H9 (cell line): ENCODE data around the gene MFRP. TPM values are rescaled to one million over a fixed set of nuclear protein-coding genes. Genes with fewer than 3 reads are reported as not detected.

ENCODE experiments used
- DNase-seq: peaks from one replicate; pipeline ENCODE4 v3.0.0-alpha.2; 2017
- H2AFZ ChIP-seq: one replicate; pipeline ENCODE4 v1.6.1; 2013; ENCODE audit warnings: mild to moderate bottlenecking, low read length, control low read depth, moderate library complexity
- H2AK5ac ChIP-seq: 2 replicates; pipeline ENCODE4 v1.6.1; 2013; ENCODE audit warnings: low read length, control low read depth, mixed read lengths; ENCODE audit not compliant: insufficient read length
- H2BK120ac ChIP-seq: one replicate; pipeline ENCODE4 v1.6.1; 2013; ENCODE audit warnings: low read depth, mild to moderate bottlenecking, low read length, control low read depth, inconsistent platforms; ENCODE audit not compliant: poor library complexity, severe bottlenecking
- H2BK12ac ChIP-seq: 2 replicates; pipeline ENCODE4 v1.6.1; 2013; ENCODE audit warnings: low read length, control low read depth, mixed read lengths, low read depth; ENCODE audit not compliant: insufficient read length
- H2BK15ac ChIP-seq: 2 replicates; pipeline ENCODE4 v1.6.1; 2013; ENCODE audit warnings: low read depth, low read length, control low read depth
- H2BK20ac ChIP-seq: one replicate; pipeline ENCODE4 v1.6.1; 2013; ENCODE audit warnings: low read depth, mild to moderate bottlenecking, low read length, control low read depth, inconsistent platforms; ENCODE audit not compliant: poor library complexity, severe bottlenecking
- H2BK5ac ChIP-seq: 2 replicates; pipeline ENCODE4 v1.6.1; 2013; ENCODE audit warnings: low read length, control low read depth, mixed read lengths; ENCODE audit not compliant: insufficient read length
- H3K14ac ChIP-seq: 2 replicates; pipeline ENCODE4 v1.6.1; 2013; ENCODE audit warnings: low read length, control low read depth; ENCODE audit not compliant: insufficient read depth
- H3K18ac ChIP-seq: 2 replicates; pipeline ENCODE4 v1.6.1; 2013; ENCODE audit warnings: low read depth, mild to moderate bottlenecking, mixed read lengths, low read length, control low read depth; ENCODE audit not compliant: insufficient read length
- H3K23ac ChIP-seq: 2 replicates; pipeline ENCODE4 v1.6.1; 2013; ENCODE audit warnings: low read length, control low read depth, mixed read lengths, low read depth; ENCODE audit not compliant: insufficient read length
- H3K23me2 ChIP-seq: 2 replicates; pipeline ENCODE4 v1.6.1; 2013; ENCODE audit warnings: low read depth, mild to moderate bottlenecking, mixed read lengths, low read length, control low read depth; ENCODE audit not compliant: insufficient read length, poor library complexity, severe bottlenecking
- H3K27ac ChIP-seq: 2 replicates; pipeline ENCODE4 v1.5.1; 2013; ENCODE audit warnings: low read length, control low read depth, mixed read lengths, low read depth; ENCODE audit not compliant: insufficient read length
- H3K27me3 ChIP-seq: 2 replicates; pipeline ENCODE4 v1.6.1; 2013; ENCODE audit warnings: low read length, control low read depth, inconsistent platforms; ENCODE audit not compliant: insufficient read depth
- H3K4ac ChIP-seq: 2 replicates; pipeline ENCODE4 v1.6.1; 2013; ENCODE audit warnings: low read depth, mild to moderate bottlenecking, control low read depth, inconsistent platforms, low read length, moderate library complexity
- H3K4me1 ChIP-seq: 2 replicates; pipeline ENCODE4 v1.6.1; 2013; ENCODE audit warnings: low read length, control low read depth, inconsistent platforms; ENCODE audit not compliant: insufficient read depth
- H3K4me2 ChIP-seq: 2 replicates; pipeline ENCODE4 v1.6.1; 2013; ENCODE audit warnings: low read length, control low read depth, mixed read lengths; ENCODE audit not compliant: insufficient read length, insufficient read depth
- H3K56ac ChIP-seq: 2 replicates; pipeline ENCODE4 v1.6.1; 2013; ENCODE audit warnings: low read depth, mild to moderate bottlenecking, mixed read lengths, low read length, control low read depth; ENCODE audit not compliant: insufficient read length
- H3K79me1 ChIP-seq: 2 replicates; pipeline ENCODE4 v1.6.1; 2013; ENCODE audit warnings: low read depth, mild to moderate bottlenecking, moderate library complexity, low read length, control low read depth, inconsistent platforms; ENCODE audit not compliant: insufficient read depth, poor library complexity, severe bottlenecking
- H3K79me2 ChIP-seq: 2 replicates; pipeline ENCODE4 v1.6.1; 2013; ENCODE audit warnings: low read length, control low read depth, inconsistent platforms; ENCODE audit not compliant: insufficient read depth
- H3K9ac ChIP-seq: 2 replicates; pipeline ENCODE4 v1.6.1; 2013; ENCODE audit warnings: low read length, control low read depth, mixed read lengths; ENCODE audit not compliant: insufficient read length; ENCODE audit errors: extremely low read depth
- H3K9me3 ChIP-seq: one replicate; pipeline ENCODE4 v1.6.1; 2013; ENCODE audit warnings: low read depth, low read length, inconsistent platforms; ENCODE audit not compliant: control insufficient read depth
- H3T11ph ChIP-seq: one replicate; pipeline ENCODE4 v1.6.1; 2013; ENCODE audit warnings: mild to moderate bottlenecking, low read length, control low read depth, inconsistent platforms
- H4K20me1 ChIP-seq: one replicate; pipeline ENCODE4 v1.6.1; 2013; ENCODE audit not compliant: control insufficient read depth, insufficient read length, insufficient read depth
- H4K5ac ChIP-seq: 2 replicates; pipeline ENCODE4 v1.6.1; 2013; ENCODE audit warnings: low read depth, mild to moderate bottlenecking, mixed read lengths, low read length, control low read depth; ENCODE audit not compliant: insufficient read length
- H4K8ac ChIP-seq: replicated peaks from 2 replicates; pipeline ENCODE4 v1.6.1; 2013; ENCODE audit warnings: low read length, control low read depth, mixed read lengths, low read depth; ENCODE audit not compliant: insufficient read length
- H4K91ac ChIP-seq: 2 replicates; pipeline ENCODE4 v1.6.1; 2013; ENCODE audit warnings: low read depth, mild to moderate bottlenecking, moderate library complexity, mixed read lengths, low read length, control low read depth; ENCODE audit not compliant: insufficient read length
- H3K27ac Mint-ChIP-seq, 3 experiments: 2 replicates in 2 of 3; 3 replicates in 1 of 3; pipeline ENCODE4 v1.8.0; 2020 to 2021; ENCODE audit warnings: mixed read lengths in 3 of 3, mild to moderate bottlenecking in 1 of 3, moderate library complexity in 1 of 3
- H3K27me3 Mint-ChIP-seq: 2 replicates; pipeline ENCODE4 v1.8.0; 2021; ENCODE audit warnings: low read depth, mild to moderate bottlenecking, moderate library complexity, mixed read lengths
- H3K36me3 Mint-ChIP-seq, 3 experiments: 2 replicates in 2 of 3; 3 replicates in 1 of 3; pipeline ENCODE4 v1.8.0; 2020 to 2021; ENCODE audit warnings: low read depth in 3 of 3, mixed read lengths in 3 of 3; ENCODE audit not compliant: insufficient read depth in 1 of 3
- H3K4me1 Mint-ChIP-seq, 2 experiments: 2 replicates each; pipeline ENCODE4 v1.8.0; 2020; ENCODE audit warnings: mixed read lengths in 2 of 2
- H3K4me3 Mint-ChIP-seq, 2 experiments: 2 replicates in 1 of 2; 3 replicates in 1 of 2; pipeline ENCODE4 v1.8.0; 2020 to 2021; ENCODE audit warnings: mild to moderate bottlenecking in 2 of 2, mixed read lengths in 2 of 2, moderate library complexity in 1 of 2
- H3K9me3 Mint-ChIP-seq, 2 experiments: 2 replicates in 1 of 2; 3 replicates in 1 of 2; pipeline ENCODE4 v1.8.0; 2020; ENCODE audit warnings: mild to moderate bottlenecking in 2 of 2, mixed read lengths in 2 of 2, moderate library complexity in 1 of 2
- CTCF ChIP-seq: fragments of 200-600 bp; sonication (generic); conservative IDR thresholded peaks from 3 replicates; pipeline ENCODE4 v1.8.0; 2021; ENCODE audit warnings: antibody characterized with exemption, mild to moderate bottlenecking
- WGBS: extraction: QIAGEN DNeasy Blood & Tissue Kit; methylation state at CpG from one replicate; pipeline ENCODE4 v1.1.7; 2013; ENCODE audit warnings: missing lambda C conversion rate, low lambda C conversion rate, mixed read lengths; ENCODE audit not compliant: insufficient read length; ENCODE audit errors: extremely low coverage; 5-methylcytosine and 5-hydroxymethylcytosine counted together
- long read RNA-seq: library from polyadenylated mRNA; unstranded; transcript quantifications from one replicate; pipeline ENCODE4 v2.0.0, GENCODE V29; 2020
- total RNA-seq: library from RNA; stranded (reverse); gene quantifications from 2 replicates; pipeline ENCODE4 v1.2.1, GENCODE V29; 2021

Gene MFRP
- not detected in 2 replicates for total RNA-seq
- long read RNA-seq, result 0 reads

DNA sequence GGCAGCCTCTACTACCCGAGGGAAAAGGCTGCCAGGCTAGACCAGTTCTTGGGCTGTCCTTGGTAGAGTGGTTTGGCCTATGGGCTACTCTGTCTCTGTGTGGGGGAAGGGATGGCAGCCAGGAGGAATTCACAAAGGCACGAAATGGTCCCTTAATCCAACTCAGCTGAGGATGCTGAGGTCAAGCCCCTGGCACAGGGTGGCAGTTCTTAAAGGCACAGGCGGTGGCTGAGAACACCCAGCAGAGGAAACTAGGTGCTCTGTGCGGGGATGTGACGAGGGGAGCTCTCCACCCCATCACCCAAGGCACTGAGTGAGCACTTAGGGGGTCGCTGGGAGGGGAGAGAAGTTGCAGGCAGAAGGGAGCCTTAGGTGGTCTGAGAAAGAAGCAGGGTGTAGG, at the start of gene MFRP:
MFRP (minus strand) TSS at position 101 of the 400 bp plus-strand sequence. CDS start 192 bp downstream, outside the sequence.
- Histone ChIP-seq H2AFZ (no peak within 1 kb of the TSS), H3K79me2 (no peaks in the 10 kb centered on the region), H2AK5ac (no peak within 1 kb of the TSS), H4K20me1 (no peaks in the 10 kb centered on the region), H3K56ac (no peak within 1 kb of the TSS), H3T11ph (no peak within 1 kb of the TSS), H2BK120ac (no peak within 1 kb of the TSS), H3K4me2 (no peak within 1 kb of the TSS), H2BK12ac (no peak within 1 kb of the TSS), H3K4ac (no peak within 1 kb of the TSS), H2BK20ac (no peak within 1 kb of the TSS), H2BK15ac (no peak within 1 kb of the TSS), H3K27ac (no peak within 1 kb of the TSS), H2BK5ac (no peak within 1 kb of the TSS), H3K14ac (no peak within 1 kb of the TSS; the same call in 1 of the 2 replicates), H4K5ac (no peak within 1 kb of the TSS), H3K18ac (no peak within 1 kb of the TSS), H3K9me3 (no peaks in the 10 kb centered on the region), H3K9ac (no peak within 1 kb of the TSS), H3K4me1 (no peaks in the 10 kb centered on the region), H4K8ac (no peak within 1 kb of the TSS), H3K23ac (no peak within 1 kb of the TSS), H3K23me2 (no peaks in the 10 kb centered on the region), H3K27me3 (no peaks in the 10 kb centered on the region; the same call in 1 of the 2 replicates), H4K91ac (no peak within 1 kb of the TSS), H3K79me1 (no peaks in the 10 kb centered on the region)
- H3K4me1 Mint-ChIP-seq, result peaks cover 5 to 19% of the 10 kb centered on the region in 2 experiments; a peak in 3 of 4 replicates
- TF ChIP-seq CTCF, result no peak
- H3K9me3 Mint-ChIP-seq, result 0 out of 5 replicates have a peak, but pooled peaks cover 0 to 4% of the 10 kb centered on the region in 2 experiments
- no peak within 1 kb of the TSS for H3K27ac Mint-ChIP-seq
- H3K27me3 Mint-ChIP-seq, result peaks cover 77% of the 10 kb centered on the region
- DNase-seq, result no peak
- no CpG with 5 or more reads among the region's 6 CpGs for WGBS
- no peaks in the 10 kb centered on the region for H3K36me3 Mint-ChIP-seq
- no peak within 1 kb of the TSS; a peak in 1 of 5 replicates for H3K4me3 Mint-ChIP-seq
